Central memory CD8-positive, alpha-beta T cell (primary cell): ENCODE data around the gene PARD3.

Source experiments
- ATAC-seq: fragments of 150-1000 bp; cut with Tn5 transposase; replicated peaks from 2 replicates; pipeline ENCODE4 v1.10.0; 2022; ENCODE audit warnings: mild to moderate bottlenecking, moderate FRiP score, moderate number of reproducible peaks; ENCODE audit not compliant: poor library complexity, severe bottlenecking; ENCODE audit errors: extremely low read depth
- DNase-seq, 2 donors: peaks; one replicate each; pipeline ENCODE4 v3.0.0; 2021; ENCODE audit warnings: low spot score in 2 of 2
- H3K27ac Mint-ChIP-seq: one replicate; pipeline ENCODE4 v1.8.0; 2022; ENCODE audit warnings: low read depth, mild to moderate bottlenecking, moderate library complexity, mixed read lengths
- H3K27me3 Mint-ChIP-seq: one replicate; pipeline ENCODE4 v1.8.0; 2022; ENCODE audit warnings: mixed read lengths
- H3K36me3 Mint-ChIP-seq: one replicate; pipeline ENCODE4 v1.8.0; 2022; ENCODE audit warnings: mild to moderate bottlenecking, moderate library complexity, mixed read lengths; ENCODE audit not compliant: insufficient read depth
- H3K4me1 Mint-ChIP-seq: one replicate; pipeline ENCODE4 v1.8.0; 2022; ENCODE audit warnings: mixed read lengths
- H3K4me3 Mint-ChIP-seq: one replicate; pipeline ENCODE4 v1.8.0; 2022; ENCODE audit warnings: mild to moderate bottlenecking, moderate library complexity, mixed read lengths
- H3K9me3 Mint-ChIP-seq: one replicate; pipeline ENCODE4 v1.8.0; 2022; ENCODE audit warnings: mixed read lengths

The PARD3 gene

DNA sequence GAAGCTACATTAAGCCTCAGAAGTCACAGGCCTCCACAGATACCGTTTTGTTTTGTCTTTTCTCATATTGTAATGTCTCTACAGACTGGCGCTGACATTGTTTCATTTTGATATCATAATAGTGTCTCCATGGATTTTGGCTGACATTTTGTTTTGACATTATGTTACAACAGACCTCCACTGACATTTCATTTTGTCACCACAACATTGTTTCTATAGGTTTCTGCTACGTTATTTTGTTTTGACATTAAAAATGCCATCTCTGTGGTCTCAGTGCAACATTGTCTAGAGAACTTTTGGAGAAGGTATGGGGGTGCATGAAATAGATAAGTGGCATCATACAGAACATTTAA, 666.8 kb downstream of the PARD3 start:
- Mint-ChIP-seq H3K27ac (no peak overlapping the region), H3K9me3 (no peaks in the 10 kb centered on the region), H3K4me1 (no peaks in the 10 kb centered on the region), H3K4me3 (no peak overlapping the region), H3K27me3 (no peaks in the 10 kb centered on the region), H3K36me3 (no peaks in the 10 kb centered on the region)
- no peak for ATAC-seq
- no peak for DNase-seq

DNA sequence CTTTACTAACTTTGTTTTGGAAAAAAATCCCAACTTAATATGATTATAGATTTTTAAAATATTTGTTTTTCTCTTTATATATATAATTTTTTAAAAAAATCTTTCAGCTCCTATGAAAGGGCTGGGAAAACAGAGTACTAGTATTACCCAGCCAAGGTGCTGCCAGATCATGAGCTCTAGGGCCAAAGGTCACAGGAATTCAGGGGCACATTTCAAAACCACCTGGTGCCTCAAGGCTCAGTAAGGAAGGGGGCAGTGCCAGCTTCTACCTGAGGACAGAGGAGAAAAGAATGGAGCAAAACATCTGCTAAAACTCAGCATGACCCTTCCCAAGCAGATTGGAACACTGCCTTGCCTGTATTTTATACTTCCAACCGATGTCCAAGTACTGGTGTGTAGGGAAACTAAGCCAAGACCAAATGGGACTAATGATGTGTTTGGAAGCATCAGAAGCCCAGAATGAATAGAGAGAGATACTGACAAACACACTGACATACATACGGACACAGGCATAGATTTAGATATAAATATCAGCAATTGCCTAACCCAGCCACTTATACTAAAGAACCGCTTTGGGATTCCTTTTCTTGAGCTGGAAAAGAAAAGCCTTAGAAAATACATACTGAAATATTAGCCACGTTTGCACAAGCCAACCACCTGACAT, 667.3 kb downstream of the PARD3 start:
- DNase-seq (no peak), ATAC-seq (no peak)
- Mint-ChIP-seq H3K36me3 (no peaks in the 10 kb centered on the region), H3K27me3 (no peaks in the 10 kb centered on the region), H3K4me3 (no peak overlapping the region), H3K9me3 (no peaks in the 10 kb centered on the region), H3K4me1 (no peaks in the 10 kb centered on the region), H3K27ac (no peak overlapping the region)

GRCh38 chr10:34145715-34146114, 669.4 kb downstream of the PARD3 start:
- Mint-ChIP-seq H3K4me3 (no peak overlapping the region), H3K36me3 (no peaks in the 10 kb centered on the region), H3K27ac (no peak overlapping the region), H3K4me1 (no peaks in the 10 kb centered on the region), H3K27me3 (no peaks in the 10 kb centered on the region), H3K9me3 (no peaks in the 10 kb centered on the region)
- ATAC-seq (no peak), DNase-seq (no peak)

DNA sequence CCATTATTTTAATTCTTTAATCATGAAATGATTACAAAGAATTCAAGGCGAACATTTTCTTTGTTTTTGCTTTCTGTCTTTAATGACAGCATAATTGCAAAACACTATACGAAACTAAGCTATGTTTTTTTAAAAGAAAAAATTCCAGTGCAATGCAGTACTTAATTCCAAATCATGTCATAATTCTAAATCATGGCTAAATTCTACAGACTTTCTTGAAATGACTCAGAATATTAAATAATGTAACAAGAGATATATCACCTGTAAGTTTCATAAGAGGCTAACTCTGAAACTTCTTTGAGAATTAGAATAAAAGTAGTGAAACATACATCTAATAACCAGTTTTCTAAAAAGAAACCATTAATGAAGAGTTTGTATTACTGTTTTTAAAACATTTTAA, 671.6 kb downstream of the PARD3 start:
- H3K4me1 Mint-ChIP-seq, result no peaks in the 10 kb centered on the region
- no peaks in the 10 kb centered on the region for H3K36me3 Mint-ChIP-seq
- H3K9me3 Mint-ChIP-seq, result no peaks in the 10 kb centered on the region
- DNase-seq, result no peak
- no peaks in the 10 kb centered on the region for H3K27me3 Mint-ChIP-seq
- no peak overlapping the region for H3K27ac Mint-ChIP-seq
- no peak for ATAC-seq
- no peak overlapping the region for H3K4me3 Mint-ChIP-seq

DNA sequence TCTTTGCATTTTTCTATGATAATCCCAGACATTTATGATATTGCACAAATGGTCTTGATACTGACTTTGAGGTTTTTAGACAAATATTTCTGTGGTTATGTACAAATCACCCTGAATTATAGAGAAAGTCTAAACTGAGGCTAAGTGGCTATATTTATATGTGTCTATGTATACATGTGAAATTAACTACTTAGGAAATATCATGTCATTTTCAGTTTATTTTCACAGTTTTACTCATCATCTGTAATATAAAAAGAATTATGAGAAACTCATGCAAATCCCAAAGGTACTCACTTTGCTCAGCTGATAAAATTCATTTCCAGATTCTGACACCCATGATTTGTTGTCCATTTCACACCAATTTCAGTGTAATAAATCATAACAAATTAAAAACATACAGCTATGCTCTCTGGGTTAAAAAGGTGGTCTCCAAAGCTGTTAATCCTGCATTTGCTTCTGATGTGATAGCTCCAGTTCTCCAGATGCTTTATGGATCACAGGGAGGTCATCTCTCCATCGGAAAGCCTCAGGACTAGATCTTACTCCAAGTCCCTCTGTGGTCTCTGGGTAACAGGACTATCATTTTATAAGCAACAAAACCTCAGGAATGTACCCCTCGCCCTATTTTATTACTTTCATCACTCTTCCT, 673.9 kb downstream of the PARD3 start:
- H3K27ac Mint-ChIP-seq, result no peak overlapping the region
- no peaks in the 10 kb centered on the region for H3K9me3 Mint-ChIP-seq
- no peaks in the 10 kb centered on the region for H3K36me3 Mint-ChIP-seq
- H3K4me3 Mint-ChIP-seq, result no peak overlapping the region
- no peaks in the 10 kb centered on the region for H3K4me1 Mint-ChIP-seq
- DNase-seq (no peak), ATAC-seq (no peak)
- H3K27me3 Mint-ChIP-seq, result no peaks in the 10 kb centered on the region

- Mint-ChIP-seq H3K4me3 (no peak overlapping the region), H3K27me3 (no peaks in the 10 kb centered on the region), H3K4me1 (no peaks in the 10 kb centered on the region), H3K36me3 (no peaks in the 10 kb centered on the region), H3K27ac (no peak overlapping the region), H3K9me3 (no peaks in the 10 kb centered on the region)
- DNase-seq, result no peak
- no peak for ATAC-seq
Observed at GRCh38 chr10:34139559-34139958, 675.5 kb downstream of the PARD3 start.

- Mint-ChIP-seq H3K4me1 (no peaks in the 10 kb centered on the region), H3K27me3 (no peaks in the 10 kb centered on the region), H3K36me3 (no peaks in the 10 kb centered on the region), H3K4me3 (no peak overlapping the region), H3K27ac (no peak overlapping the region), H3K9me3 (no peaks in the 10 kb centered on the region)
- ATAC-seq (no peak), DNase-seq (no peak)
Observed at GRCh38 chr10:34137955-34138354, 677.1 kb downstream of the PARD3 start.

DNA sequence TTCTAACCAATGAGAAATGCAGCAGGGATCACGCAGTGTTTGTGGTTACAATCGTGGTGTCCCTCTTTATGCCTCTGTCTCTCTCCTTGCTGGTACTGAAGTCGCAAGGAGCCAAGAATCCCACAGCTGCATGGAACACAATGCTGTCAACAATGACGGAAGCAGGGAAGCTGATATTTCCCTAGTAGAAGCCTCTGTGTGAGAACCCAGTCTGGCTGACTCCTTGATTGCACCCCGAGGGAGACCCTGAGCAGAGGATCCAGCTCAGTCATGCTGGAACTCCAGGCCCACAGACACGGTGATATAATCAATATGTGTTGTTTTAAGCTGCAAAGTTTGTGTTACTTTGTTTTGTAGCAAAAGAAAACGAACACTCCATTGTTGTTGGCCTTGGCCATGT, 677.9 kb downstream of the PARD3 start:
- Mint-ChIP-seq H3K9me3 (no peaks in the 10 kb centered on the region), H3K27ac (no peak overlapping the region), H3K36me3 (no peaks in the 10 kb centered on the region), H3K27me3 (no peaks in the 10 kb centered on the region), H3K4me1 (no peaks in the 10 kb centered on the region), H3K4me3 (no peak overlapping the region)
- no peak for ATAC-seq
- DNase-seq, result no peak

DNA sequence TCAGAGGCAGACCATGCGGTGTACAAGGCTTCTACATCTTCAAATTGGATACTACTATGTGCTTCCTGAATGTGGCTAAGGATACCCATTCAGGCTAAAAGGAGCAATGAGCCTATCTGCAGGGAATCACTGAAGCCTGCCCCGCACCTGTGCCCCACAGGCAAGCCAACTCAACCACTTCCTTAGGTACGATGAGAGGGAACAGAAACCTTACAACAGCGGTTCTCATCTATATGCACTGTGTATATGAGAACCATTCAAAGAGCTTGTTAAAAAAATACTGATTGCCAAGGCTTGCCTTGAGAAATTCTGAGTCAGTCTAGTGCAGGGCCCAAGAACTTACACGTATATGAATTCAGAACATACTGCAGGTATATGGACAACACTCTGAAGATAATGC, 679.6 kb downstream of the PARD3 start:
- no peaks in the 10 kb centered on the region for H3K27me3 Mint-ChIP-seq
- no peak for ATAC-seq
- no peak for DNase-seq
- H3K27ac Mint-ChIP-seq, result no peak overlapping the region
- H3K4me1 Mint-ChIP-seq, result no peaks in the 10 kb centered on the region
- H3K4me3 Mint-ChIP-seq, result no peak overlapping the region
- no peaks in the 10 kb centered on the region for H3K36me3 Mint-ChIP-seq
- no peaks in the 10 kb centered on the region for H3K9me3 Mint-ChIP-seq

GRCh38 chr10:34134602-34135001, 680.5 kb downstream of the PARD3 start:
- no peak for DNase-seq
- no peaks in the 10 kb centered on the region for H3K4me1 Mint-ChIP-seq

DNA sequence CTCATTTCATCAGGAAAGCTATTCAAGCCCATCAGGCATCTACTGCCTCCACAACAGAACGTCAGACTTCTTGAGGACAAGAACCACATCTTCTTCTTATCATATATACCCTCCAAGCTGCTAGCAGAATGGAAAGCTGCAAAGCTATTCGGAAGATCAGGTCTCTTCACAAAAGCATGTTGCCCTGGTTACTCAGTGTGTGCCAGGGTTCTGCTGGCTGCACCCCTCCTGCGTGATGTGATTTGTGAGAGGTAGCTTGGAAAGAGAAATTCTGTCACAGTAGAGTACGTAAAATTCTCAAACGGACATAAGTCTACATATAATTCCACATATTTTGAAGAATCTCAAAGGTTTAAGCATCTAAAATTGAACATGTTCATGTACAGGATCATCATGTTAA, 681.7 kb downstream of the PARD3 start:
- no peaks in the 10 kb centered on the region for H3K36me3 Mint-ChIP-seq

More at GRCh38 chr10:34134602-34135001, 680.5 kb downstream of the PARD3 start:
- no peak for ATAC-seq
- Mint-ChIP-seq H3K36me3 (no peaks in the 10 kb centered on the region), H3K9me3 (peaks cover 6% of the 10 kb centered on the region), H3K4me3 (no peak overlapping the region), H3K27me3 (no peaks in the 10 kb centered on the region), H3K27ac (no peak overlapping the region)

GRCh38 chr10:34131152-34131551, 683.9 kb downstream of the PARD3 start:
- H3K9me3 Mint-ChIP-seq, result peaks cover 6% of the 10 kb centered on the region
- DNase-seq, result no peak

More for the DNA sequence above, 681.7 kb downstream of the PARD3 start:
- ATAC-seq, result no peak
- Mint-ChIP-seq H3K27ac (no peak overlapping the region), H3K4me3 (no peak overlapping the region), H3K4me1 (no peaks in the 10 kb centered on the region), H3K9me3 (peaks cover 6% of the 10 kb centered on the region), H3K27me3 (no peaks in the 10 kb centered on the region)
- DNase-seq, result no peak

DNA sequence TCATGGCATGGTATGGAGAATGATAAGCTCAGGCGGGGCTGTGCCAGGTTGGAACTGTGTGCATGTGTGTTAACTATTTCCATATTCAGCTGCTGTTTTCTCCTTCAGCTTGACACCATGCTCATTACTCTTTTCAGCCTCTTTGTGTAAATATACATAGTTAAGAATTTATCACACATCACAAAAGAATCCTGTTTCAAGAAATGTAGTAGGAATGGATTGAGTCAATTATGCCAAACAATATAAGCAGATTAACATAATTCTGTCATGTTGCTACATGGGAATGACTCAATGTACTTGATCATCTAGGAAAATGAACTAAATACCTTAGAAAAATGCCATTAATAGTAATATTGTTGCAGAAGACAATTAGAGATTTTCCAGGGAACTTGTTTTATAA, 687.4 kb downstream of the PARD3 start:
- DNase-seq, result no peak
- no peaks in the 10 kb centered on the region for H3K36me3 Mint-ChIP-seq
- H3K27ac Mint-ChIP-seq, result no peak overlapping the region
- no peak for ATAC-seq
- no peaks in the 10 kb centered on the region for H3K27me3 Mint-ChIP-seq
- no peak overlapping the region for H3K4me3 Mint-ChIP-seq
- peaks cover 6% of the 10 kb centered on the region for H3K9me3 Mint-ChIP-seq
- H3K4me1 Mint-ChIP-seq, result no peaks in the 10 kb centered on the region

More at GRCh38 chr10:34131152-34131551, 683.9 kb downstream of the PARD3 start:
- Mint-ChIP-seq H3K4me1 (no peaks in the 10 kb centered on the region), H3K4me3 (no peak overlapping the region), H3K27ac (no peak overlapping the region), H3K27me3 (no peaks in the 10 kb centered on the region), H3K36me3 (no peaks in the 10 kb centered on the region)
- ATAC-seq, result no peak
